Measurements from ENCODE around the gene SLC35E4.

DNA sequence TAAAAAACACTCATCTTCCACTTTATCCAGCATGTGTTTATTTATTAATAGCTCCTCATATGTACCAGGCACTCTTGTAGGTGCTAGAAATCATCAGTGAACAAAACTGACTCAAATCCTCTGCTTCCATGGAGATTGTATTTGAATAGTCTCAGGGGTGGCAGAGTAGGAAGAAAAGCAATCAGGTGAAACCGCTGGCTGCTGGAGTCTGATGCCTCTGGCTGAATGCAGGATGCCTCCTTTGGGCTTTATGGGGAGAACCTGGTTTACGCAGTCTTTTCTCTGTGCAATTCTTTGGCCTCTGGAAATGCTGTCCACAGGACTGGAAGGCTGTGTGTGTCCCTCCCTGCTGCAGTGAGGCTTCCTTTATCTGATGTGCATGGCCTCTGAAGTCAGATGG is 46.2 kb downstream of the SLC35E4 start:
- TF ChIP-seq, protein P1, sequence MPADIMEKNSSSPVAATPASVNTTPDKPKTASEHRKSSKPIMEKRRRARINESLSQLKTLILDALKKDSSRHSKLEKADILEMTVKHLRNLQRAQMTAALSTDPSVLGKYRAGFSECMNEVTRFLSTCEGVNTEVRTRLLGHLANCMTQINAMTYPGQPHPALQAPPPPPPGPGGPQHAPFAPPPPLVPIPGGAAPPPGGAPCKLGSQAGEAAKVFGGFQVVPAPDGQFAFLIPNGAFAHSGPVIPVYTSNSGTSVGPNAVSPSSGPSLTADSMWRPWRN (IDR thresholded peaks at IDR 0.05; ENCODE audit: low read depth), result no peak
- no peak for TF ChIP-seq DMBX1 (CRISPR knock-in tag; IDR thresholded peaks at IDR 0.05; ENCODE audit: borderline replicate concordance)
- no peak for TF ChIP-seq FOXA1 (IDR thresholded peaks at IDR 0.05; ENCODE audit: borderline replicate concordance)
- TF ChIP-seq ZZZ3 (IDR thresholded peaks at IDR 0.05), result no peak
- TF ChIP-seq ZBTB8A (IDR thresholded peaks at IDR 0.05; ENCODE audit: partially characterized antibody), result no peak
- no peak for TF ChIP-seq CLOCK (CRISPR knock-in tag; IDR thresholded peaks at IDR 0.05; ENCODE audit: borderline replicate concordance)
- TF ChIP-seq POLR2A (conservative IDR thresholded peaks at IDR 0.05), result no peak
- TF ChIP-seq, protein P2, sequence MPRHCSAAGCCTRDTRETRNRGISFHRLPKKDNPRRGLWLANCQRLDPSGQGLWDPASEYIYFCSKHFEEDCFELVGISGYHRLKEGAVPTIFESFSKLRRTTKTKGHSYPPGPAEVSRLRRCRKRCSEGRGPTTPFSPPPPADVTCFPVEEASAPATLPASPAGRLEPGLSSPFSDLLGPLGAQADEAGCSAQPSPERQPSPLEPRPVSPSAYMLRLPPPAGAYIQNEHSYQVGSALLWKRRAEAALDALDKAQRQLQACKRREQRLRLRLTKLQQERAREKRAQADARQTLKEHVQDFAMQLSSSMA (CRISPR knock-in tag; IDR thresholded peaks at IDR 0.05), result no peak
- TF ChIP-seq, protein P3, sequence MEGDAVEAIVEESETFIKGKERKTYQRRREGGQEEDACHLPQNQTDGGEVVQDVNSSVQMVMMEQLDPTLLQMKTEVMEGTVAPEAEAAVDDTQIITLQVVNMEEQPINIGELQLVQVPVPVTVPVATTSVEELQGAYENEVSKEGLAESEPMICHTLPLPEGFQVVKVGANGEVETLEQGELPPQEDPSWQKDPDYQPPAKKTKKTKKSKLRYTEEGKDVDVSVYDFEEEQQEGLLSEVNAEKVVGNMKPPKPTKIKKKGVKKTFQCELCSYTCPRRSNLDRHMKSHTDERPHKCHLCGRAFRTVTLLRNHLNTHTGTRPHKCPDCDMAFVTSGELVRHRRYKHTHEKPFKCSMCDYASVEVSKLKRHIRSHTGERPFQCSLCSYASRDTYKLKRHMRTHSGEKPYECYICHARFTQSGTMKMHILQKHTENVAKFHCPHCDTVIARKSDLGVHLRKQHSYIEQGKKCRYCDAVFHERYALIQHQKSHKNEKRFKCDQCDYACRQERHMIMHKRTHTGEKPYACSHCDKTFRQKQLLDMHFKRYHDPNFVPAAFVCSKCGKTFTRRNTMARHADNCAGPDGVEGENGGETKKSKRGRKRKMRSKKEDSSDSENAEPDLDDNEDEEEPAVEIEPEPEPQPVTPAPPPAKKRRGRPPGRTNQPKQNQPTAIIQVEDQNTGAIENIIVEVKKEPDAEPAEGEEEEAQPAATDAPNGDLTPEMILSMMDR (IDR thresholded peaks at IDR 0.05 in 2 of 3, conservative IDR thresholded peaks at IDR 0.05 in 1 of 3; ENCODE audit: insufficient read depth in 2 of 3, low read depth in 1 of 3, low read length in 3 of 3), result no peak
- TF ChIP-seq CREB3 (tag; conservative IDR thresholded peaks at IDR 0.05; ENCODE audit: low read depth), result no peak
- TF ChIP-seq, protein P4, sequence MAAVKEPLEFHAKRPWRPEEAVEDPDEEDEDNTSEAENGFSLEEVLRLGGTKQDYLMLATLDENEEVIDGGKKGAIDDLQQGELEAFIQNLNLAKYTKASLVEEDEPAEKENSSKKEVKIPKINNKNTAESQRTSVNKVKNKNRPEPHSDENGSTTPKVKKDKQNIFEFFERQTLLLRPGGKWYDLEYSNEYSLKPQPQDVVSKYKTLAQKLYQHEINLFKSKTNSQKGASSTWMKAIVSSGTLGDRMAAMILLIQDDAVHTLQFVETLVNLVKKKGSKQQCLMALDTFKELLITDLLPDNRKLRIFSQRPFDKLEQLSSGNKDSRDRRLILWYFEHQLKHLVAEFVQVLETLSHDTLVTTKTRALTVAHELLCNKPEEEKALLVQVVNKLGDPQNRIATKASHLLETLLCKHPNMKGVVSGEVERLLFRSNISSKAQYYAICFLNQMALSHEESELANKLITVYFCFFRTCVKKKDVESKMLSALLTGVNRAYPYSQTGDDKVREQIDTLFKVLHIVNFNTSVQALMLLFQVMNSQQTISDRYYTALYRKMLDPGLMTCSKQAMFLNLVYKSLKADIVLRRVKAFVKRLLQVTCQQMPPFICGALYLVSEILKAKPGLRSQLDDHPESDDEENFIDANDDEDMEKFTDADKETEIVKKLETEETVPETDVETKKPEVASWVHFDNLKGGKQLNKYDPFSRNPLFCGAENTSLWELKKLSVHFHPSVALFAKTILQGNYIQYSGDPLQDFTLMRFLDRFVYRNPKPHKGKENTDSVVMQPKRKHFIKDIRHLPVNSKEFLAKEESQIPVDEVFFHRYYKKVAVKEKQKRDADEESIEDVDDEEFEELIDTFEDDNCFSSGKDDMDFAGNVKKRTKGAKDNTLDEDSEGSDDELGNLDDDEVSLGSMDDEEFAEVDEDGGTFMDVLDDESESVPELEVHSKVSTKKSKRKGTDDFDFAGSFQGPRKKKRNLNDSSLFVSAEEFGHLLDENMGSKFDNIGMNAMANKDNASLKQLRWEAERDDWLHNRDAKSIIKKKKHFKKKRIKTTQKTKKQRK (IDR thresholded peaks at IDR 0.05; ENCODE audit: borderline replicate concordance, low read depth, low read length), result no peak
- TF ChIP-seq ELK1 (CRISPR knock-in tag; IDR thresholded peaks at IDR 0.05), result no peak
- TF ChIP-seq EZH2 (IDR thresholded peaks at IDR 0.05; ENCODE audit: borderline replicate concordance, low read depth, low read length), result no peak
